Astrocyte (in vitro differentiated cells and primary cell): ENCODE data around the gene AHCY. TPM values are rescaled to one million over a fixed set of nuclear protein-coding genes. Genes with fewer than 3 reads are reported as not detected.

Experiments
- DNase-seq: peaks from one replicate; pipeline ENCODE4 v3.0.0-alpha.2; 2010; ENCODE audit warnings: low read depth
- FAIRE-seq: peaks from 2 replicates; lab custom pipeline; 2011; peaks lifted over from hg19 to GRCh38; lab: Jason Lieb, UNC
- H2AFZ ChIP-seq: 2 replicates; pipeline ENCODE4 v1.6.0; 2012; ENCODE audit warnings: low read depth, low read length, inconsistent platforms
- H3K27ac ChIP-seq: 2 replicates; pipeline ENCODE4 v1.5.1; 2011; ENCODE audit warnings: low read depth, low read length, inconsistent platforms
- H3K27me3 ChIP-seq: 2 replicates; pipeline ENCODE4 v1.6.0; 2011; ENCODE audit warnings: low read length, inconsistent platforms; ENCODE audit not compliant: insufficient read depth
- H3K36me3 ChIP-seq: 2 replicates; pipeline ENCODE4 v1.5.1; 2011; ENCODE audit warnings: low read length, inconsistent platforms; ENCODE audit not compliant: insufficient read depth
- H3K4me1 ChIP-seq: 2 replicates; pipeline ENCODE4 v1.5.1; 2011; ENCODE audit warnings: low read length, inconsistent platforms; ENCODE audit not compliant: insufficient read depth
- H3K4me2 ChIP-seq: 2 replicates; pipeline ENCODE4 v1.6.0; 2012; ENCODE audit warnings: low read length, inconsistent platforms
- H3K4me3 ChIP-seq: 2 replicates; pipeline ENCODE4 v1.5.1; 2011; ENCODE audit warnings: low read depth, mild to moderate bottlenecking, low read length, inconsistent platforms; ENCODE audit not compliant: insufficient read depth
- H3K79me2 ChIP-seq: 2 replicates; pipeline ENCODE4 v1.6.0; 2012; ENCODE audit warnings: mild to moderate bottlenecking, low read length, inconsistent platforms; ENCODE audit not compliant: insufficient read depth
- H3K9ac ChIP-seq: 2 replicates; pipeline ENCODE4 v1.6.0; 2012; ENCODE audit warnings: mild to moderate bottlenecking, low read length, inconsistent platforms
- H3K9me3 ChIP-seq: 2 replicates; pipeline ENCODE4 v1.5.1; 2012; ENCODE audit warnings: low read depth, mild to moderate bottlenecking, low read length, inconsistent platforms; ENCODE audit not compliant: insufficient read depth
- H4K20me1 ChIP-seq: 2 replicates; pipeline ENCODE4 v1.6.0; 2012; ENCODE audit warnings: low read length, inconsistent platforms; ENCODE audit not compliant: insufficient read depth
- H3K27ac Mint-ChIP-seq: one replicate; pipeline ENCODE4 v1.8.0; 2021; ENCODE audit warnings: mild to moderate bottlenecking, mixed read lengths; ENCODE audit not compliant: unreplicated experiment
- H3K27me3 Mint-ChIP-seq: one replicate; pipeline ENCODE4 v1.8.0; 2021; ENCODE audit warnings: low read depth, mixed read lengths; ENCODE audit not compliant: unreplicated experiment
- H3K36me3 Mint-ChIP-seq: one replicate; pipeline ENCODE4 v1.8.0; 2021; ENCODE audit warnings: low read depth, mixed read lengths; ENCODE audit not compliant: unreplicated experiment
- H3K4me1 Mint-ChIP-seq: one replicate; pipeline ENCODE4 v1.8.0; 2021; ENCODE audit warnings: low read depth, mixed read lengths; ENCODE audit not compliant: unreplicated experiment
- H3K4me3 Mint-ChIP-seq: one replicate; pipeline ENCODE4 v1.8.0; 2021; ENCODE audit warnings: mild to moderate bottlenecking, moderate library complexity, mixed read lengths; ENCODE audit not compliant: unreplicated experiment
- H3K9me3 Mint-ChIP-seq: one replicate; pipeline ENCODE4 v1.8.0; 2021; ENCODE audit warnings: mild to moderate bottlenecking, mixed read lengths; ENCODE audit not compliant: unreplicated experiment
- EZH2 ChIP-seq: IDR thresholded peaks from 2 replicates; pipeline ENCODE4 v1.6.1; 2012; ENCODE audit warnings: mild to moderate bottlenecking, low read length, inconsistent platforms; ENCODE audit not compliant: insufficient read depth
- total RNA-seq: library from RNA; stranded (reverse); gene quantifications from 2 replicates; pipeline ENCODE4 v1.2.1, GENCODE V29; 2021
- TF ChIP-seq, protein P1 (sequence below): IDR thresholded peaks from 2 replicates; pipeline ENCODE4 v1.5.1; 2011; ENCODE audit warnings: low read depth, mild to moderate bottlenecking, inconsistent platforms, low read length, moderate library complexity; ENCODE audit not compliant: insufficient read depth

The AHCY gene
- total RNA-seq, 1 donor from 2014 or later = 203 TPM

DNA sequence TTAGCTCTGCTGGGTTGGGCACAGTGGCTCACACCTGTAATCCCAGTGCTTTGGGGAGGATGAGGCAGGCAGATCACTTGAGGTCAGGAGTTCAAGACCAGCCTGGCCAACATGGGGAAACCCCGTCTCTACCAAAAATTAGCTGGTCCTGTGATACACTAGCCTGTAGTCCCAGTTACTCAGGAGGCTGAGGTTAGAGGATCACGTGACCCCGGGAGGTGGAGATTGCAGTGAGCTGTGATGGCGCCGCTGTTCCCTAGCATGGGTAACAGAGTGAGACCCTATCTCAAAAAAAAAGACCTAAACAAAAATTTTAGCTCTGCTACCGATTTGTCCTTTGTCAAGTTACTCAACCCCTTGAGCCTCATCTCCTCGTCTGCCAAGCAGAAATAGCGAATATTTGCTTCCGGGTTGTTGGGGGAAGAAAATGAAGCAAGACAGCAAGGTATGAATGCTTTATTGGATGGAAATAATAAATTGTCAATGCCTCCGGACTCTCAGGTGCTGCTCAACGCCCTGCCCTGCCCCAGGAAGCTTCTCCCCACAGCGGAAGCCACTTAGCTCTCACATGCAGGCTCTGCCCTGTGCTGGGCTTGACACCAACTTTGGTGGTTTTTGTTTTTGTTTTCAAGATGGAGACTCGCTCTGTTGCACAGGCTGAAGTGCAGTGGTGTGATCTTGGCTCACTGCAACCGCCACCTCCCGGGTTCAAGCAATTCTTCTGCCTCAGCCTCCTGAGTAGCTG lies 35.0 kb upstream of the AHCY start:
- Histone ChIP-seq H3K27ac (no peak overlapping the region), H3K27me3 (no peaks in the 10 kb centered on the region), H3K9ac (no peak overlapping the region), H3K36me3 (no peaks in the 10 kb centered on the region), H4K20me1 (no peaks in the 10 kb centered on the region), H3K4me1 (peaks cover 9% of the 10 kb centered on the region), H3K9me3 (no peaks in the 10 kb centered on the region), H2AFZ (no peak overlapping the region), H3K4me2 (no peak overlapping the region), H3K4me3 (no peak overlapping the region), H3K79me2 (no peaks in the 10 kb centered on the region)
- FAIRE-seq (no peak), DNase-seq (no peak)
- no peaks in the 10 kb centered on the region for H3K27me3 Mint-ChIP-seq
- H3K4me1 Mint-ChIP-seq = peaks cover 9% of the 10 kb centered on the region
- no peak overlapping the region for H3K27ac Mint-ChIP-seq
- H3K36me3 Mint-ChIP-seq = no peaks in the 10 kb centered on the region
- no peaks in the 10 kb centered on the region for H3K9me3 Mint-ChIP-seq
- TF ChIP-seq, protein P1, sequence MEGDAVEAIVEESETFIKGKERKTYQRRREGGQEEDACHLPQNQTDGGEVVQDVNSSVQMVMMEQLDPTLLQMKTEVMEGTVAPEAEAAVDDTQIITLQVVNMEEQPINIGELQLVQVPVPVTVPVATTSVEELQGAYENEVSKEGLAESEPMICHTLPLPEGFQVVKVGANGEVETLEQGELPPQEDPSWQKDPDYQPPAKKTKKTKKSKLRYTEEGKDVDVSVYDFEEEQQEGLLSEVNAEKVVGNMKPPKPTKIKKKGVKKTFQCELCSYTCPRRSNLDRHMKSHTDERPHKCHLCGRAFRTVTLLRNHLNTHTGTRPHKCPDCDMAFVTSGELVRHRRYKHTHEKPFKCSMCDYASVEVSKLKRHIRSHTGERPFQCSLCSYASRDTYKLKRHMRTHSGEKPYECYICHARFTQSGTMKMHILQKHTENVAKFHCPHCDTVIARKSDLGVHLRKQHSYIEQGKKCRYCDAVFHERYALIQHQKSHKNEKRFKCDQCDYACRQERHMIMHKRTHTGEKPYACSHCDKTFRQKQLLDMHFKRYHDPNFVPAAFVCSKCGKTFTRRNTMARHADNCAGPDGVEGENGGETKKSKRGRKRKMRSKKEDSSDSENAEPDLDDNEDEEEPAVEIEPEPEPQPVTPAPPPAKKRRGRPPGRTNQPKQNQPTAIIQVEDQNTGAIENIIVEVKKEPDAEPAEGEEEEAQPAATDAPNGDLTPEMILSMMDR = no peak
- TF ChIP-seq EZH2 = no peak
- H3K4me3 Mint-ChIP-seq = no peak overlapping the region

DNA sequence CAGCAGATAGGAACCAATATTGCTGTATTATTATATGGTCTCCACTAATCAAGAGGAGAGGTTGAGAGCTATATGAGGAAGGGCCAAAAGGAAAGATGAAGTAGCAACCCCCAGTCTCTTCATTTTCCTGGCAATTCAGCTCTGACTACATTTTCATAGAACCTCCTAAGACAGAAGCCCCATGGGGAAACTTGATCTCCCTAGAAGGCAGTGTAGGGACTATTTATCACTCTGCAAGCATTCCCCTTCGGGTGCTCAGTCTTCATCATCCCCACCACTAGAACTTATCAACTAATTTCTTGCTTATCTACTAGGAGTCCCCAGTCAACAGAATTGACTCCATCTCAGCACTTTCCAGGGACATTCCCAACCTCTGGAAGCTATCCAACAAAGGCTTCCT lies 34.4 kb upstream of the AHCY start:
- no peaks in the 10 kb centered on the region for H3K9me3 ChIP-seq
- peaks cover 9% of the 10 kb centered on the region for H3K4me1 Mint-ChIP-seq
- no peak for DNase-seq
- no peaks in the 10 kb centered on the region for H3K79me2 ChIP-seq
- H3K4me3 Mint-ChIP-seq = no peak overlapping the region
- no peak overlapping the region for H3K27ac ChIP-seq
- H4K20me1 ChIP-seq = no peaks in the 10 kb centered on the region
- no peak for FAIRE-seq
- no peaks in the 10 kb centered on the region for H3K9me3 Mint-ChIP-seq
- H3K27me3 ChIP-seq = no peaks in the 10 kb centered on the region
- no peaks in the 10 kb centered on the region for H3K27me3 Mint-ChIP-seq
- peaks cover 9% of the 10 kb centered on the region for H3K4me1 ChIP-seq
- no peak overlapping the region for H2AFZ ChIP-seq
- H3K36me3 ChIP-seq = no peaks in the 10 kb centered on the region
- no peaks in the 10 kb centered on the region for H3K36me3 Mint-ChIP-seq
- H3K9ac ChIP-seq = no peak overlapping the region
- TF ChIP-seq, protein P1 = no peak
- TF ChIP-seq EZH2 = no peak
- H3K4me3 ChIP-seq = no peak overlapping the region
- no peak overlapping the region for H3K27ac Mint-ChIP-seq
- H3K4me2 ChIP-seq = no peak overlapping the region
